ENCODE data around the gene SLC38A4.

Gene SLC38A4

DNA sequence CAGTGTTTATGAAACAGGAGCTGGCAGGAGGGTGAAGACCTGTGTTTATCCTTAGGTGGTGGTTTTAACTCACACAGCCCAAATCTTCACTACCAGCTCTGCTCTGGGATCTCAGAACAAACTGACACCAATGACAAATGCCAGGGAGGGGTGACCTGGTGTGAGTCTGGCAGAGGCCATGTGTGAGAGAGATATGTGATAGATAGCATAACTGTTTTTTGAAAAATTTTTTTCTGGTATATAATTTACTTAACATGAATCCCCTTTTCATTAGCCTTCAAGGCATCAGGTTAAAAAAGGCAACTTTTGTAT is 51.5 kb downstream of the SLC38A4 start:
- ChIA-PET CTCF (interaction anchor here (0.6 kb wide), 1 partner anchor 11 kb away, joined by 3 read pairs; no protein-coding TSS in a partner anchor), POLR2A (ENCODE audit: low non-redundant PET) (no interaction called here)
- no peak for DNase-seq (ENCODE audit: low spot score)
- no peak for TF ChIP-seq CTCF (conservative IDR thresholded peaks at IDR 0.05; ENCODE audit: low read depth)
- no peak overlapping the region for H3K27ac ChIP-seq

GRCh38 chr12:46773586-46774321 is 52.0 kb downstream of the SLC38A4 start:
- no peak for TF ChIP-seq CTCF (conservative IDR thresholded peaks at IDR 0.05; ENCODE audit: low read depth)
- ChIA-PET CTCF (interaction anchor here (0.6 kb wide), 2 partner anchors 12 to 1895 kb away, joined by 3 read pairs; no protein-coding TSS in a partner anchor), POLR2A (ENCODE audit: low non-redundant PET) (no interaction called here)
- H3K27ac ChIP-seq: no peak overlapping the region
- no peak for DNase-seq (ENCODE audit: low spot score)

GRCh38 chr12:46771268-46771827 is 54.4 kb downstream of the SLC38A4 start:
- no peak for DNase-seq (ENCODE audit: low spot score)
- TF ChIP-seq CTCF (conservative IDR thresholded peaks at IDR 0.05; ENCODE audit: low read depth): no peak
- POLR2A ChIA-PET (ENCODE audit: low non-redundant PET): no interaction called here
- H3K27ac ChIP-seq: no peak overlapping the region
- CTCF ChIA-PET: interaction anchor here (0.6 kb wide), 1 partner anchor 31 kb away, joined by 4 read pairs; no protein-coding TSS in a partner anchor

DNA sequence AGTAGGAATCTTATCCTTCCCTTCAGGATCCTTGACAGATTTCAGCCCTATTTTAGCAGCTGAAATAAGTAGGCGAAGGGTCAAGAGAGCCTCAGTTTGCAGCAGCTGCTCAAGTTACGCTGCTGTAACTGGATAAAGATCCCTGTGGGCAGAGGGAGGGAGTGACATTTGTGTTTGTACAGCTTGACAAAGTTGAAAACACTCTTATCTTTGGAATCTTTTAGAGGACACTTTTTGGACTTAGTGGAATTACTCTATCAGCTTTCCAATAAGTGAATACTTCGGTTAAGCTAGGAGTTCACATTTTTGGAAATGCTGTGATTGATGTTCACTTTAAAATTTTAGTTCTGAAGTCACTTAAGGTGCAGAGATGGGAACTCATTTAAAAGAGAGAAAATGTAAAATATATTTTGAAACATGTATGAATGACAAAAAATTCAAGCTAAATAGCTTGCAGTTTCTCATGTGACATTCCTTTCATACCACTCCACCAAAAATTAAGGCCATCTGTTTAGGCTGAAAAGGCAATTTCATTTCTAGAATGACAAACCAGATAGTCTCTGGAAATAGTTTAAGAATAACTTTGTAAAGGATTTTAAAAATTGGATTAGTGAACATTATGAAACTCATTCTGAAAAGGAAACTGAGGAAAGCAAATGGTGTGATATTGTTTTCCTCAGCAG is 55.2 kb downstream of the SLC38A4 start:
- ChIA-PET CTCF (no interaction called here), POLR2A (ENCODE audit: low non-redundant PET) (no interaction called here)
- H3K27ac ChIP-seq: no peak overlapping the region
- no peak for TF ChIP-seq CTCF (conservative IDR thresholded peaks at IDR 0.05; ENCODE audit: low read depth)
- no peak for DNase-seq (ENCODE audit: low spot score)

GRCh38 chr12:46764005-46764404 is 61.8 kb downstream of the SLC38A4 start:
- CTCF ChIA-PET: interaction anchor here (0.7 kb wide), 1 partner anchor 47 kb away, joined by 3 read pairs; no protein-coding TSS in a partner anchor
- POLR2A ChIA-PET (ENCODE audit: low non-redundant PET): no interaction called here
- TF ChIP-seq CTCF (conservative IDR thresholded peaks at IDR 0.05; ENCODE audit: low read depth): no peak

GRCh38 chr12:46763230-46763629 is 62.6 kb downstream of the SLC38A4 start:
- no peak overlapping the region for H3K27ac ChIP-seq
- ChIA-PET POLR2A (ENCODE audit: low non-redundant PET) (no interaction called here), CTCF (interaction anchor here (0.7 kb wide), 1 partner anchor 48 kb away, joined by 3 read pairs; no protein-coding TSS in a partner anchor)
- no peak for TF ChIP-seq CTCF (conservative IDR thresholded peaks at IDR 0.05; ENCODE audit: low read depth)
- DNase-seq (ENCODE audit: low spot score): no peak

More at GRCh38 chr12:46764005-46764404, 61.8 kb downstream of the SLC38A4 start:
- H3K27ac ChIP-seq: no peak overlapping the region
- DNase-seq (ENCODE audit: low spot score): no peak
